ENCODE results near the gene ACTN2. TPM values are rescaled to one million over a fixed set of nuclear protein-coding genes. Genes with fewer than 3 reads are reported as not detected.

The ACTN2 gene
- polyA plus RNA-seq, 1 donor: 0.37 TPM

DNA sequence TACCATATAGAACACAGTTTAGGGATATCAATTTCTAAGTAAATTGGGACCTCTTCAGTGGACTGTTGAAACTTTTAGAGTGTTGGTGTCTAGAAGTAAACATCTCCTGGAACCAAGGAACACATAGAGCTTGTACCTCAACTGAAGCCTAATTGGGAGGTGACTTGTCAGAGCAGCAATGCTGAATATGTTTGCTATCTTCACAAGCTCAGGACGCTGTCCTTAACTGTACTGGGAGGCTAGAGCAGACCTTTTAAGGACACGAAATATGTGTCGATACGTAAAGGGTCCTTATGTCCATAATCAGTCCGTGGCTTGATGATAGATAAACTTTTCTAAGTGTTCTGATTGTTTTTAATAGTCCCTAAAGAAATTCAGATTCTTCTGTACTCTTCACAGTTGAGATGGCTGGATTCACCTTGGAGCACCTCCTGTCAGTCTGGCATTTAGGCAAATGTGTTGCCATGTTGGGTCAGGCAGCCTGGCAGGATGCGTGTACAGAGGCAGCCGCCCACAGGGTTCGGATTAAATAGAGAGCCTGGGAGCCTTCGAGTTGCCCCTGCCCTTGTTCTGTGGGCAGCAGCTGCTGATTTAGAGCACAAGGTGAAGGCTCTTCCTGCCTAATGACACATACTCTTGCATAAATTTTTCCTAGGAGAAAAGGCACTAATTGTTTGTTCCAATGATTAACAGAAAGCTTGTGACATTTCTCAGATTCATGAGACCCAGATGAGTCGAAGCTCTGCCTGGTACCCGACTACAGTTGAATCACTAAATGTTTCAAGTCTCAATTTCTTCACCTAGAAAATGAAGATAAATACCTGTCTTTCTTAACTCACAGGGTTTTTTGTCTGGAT is 3.6 kb downstream of the ACTN2 start:
- DNase-seq: no peak

DNA sequence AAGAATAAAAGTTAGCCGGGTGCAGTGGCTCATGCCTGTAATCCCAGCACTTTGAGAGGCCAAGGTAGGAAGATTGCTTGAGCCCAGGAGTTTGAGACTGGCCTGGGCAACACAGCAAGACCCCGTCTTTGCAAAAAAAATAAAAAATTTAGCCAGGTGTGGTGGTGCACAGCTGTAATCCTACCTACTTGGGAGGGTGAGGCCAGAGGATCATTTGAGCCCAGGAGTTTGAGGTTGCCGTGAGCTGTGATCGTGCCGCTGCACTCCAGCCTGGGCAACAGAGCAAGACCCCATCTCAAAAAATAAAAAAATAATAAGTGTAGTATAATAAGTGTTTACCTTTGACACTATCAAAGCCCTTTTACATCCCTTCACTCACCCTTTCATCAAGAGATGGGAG is 5.0 kb downstream of the ACTN2 start:
- no peak for DNase-seq

DNA sequence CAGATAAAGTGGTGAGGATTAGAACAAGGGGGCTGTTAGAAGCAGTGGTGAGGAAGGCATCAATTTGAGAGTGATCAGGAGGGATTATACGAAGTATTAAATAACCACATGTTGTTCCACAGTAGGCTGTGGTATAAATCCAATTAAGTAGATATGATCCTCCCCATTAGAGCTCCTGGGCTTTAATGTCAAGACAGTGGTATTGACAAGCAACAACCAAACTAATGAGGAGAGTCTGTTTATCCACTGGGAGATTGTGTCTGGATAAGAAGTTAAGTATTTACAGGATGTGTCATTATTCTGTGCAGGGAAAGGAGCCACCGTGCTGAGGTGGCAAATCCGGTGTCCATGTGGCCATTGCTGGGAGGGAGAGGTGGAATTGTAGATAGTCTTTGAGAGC is 5.8 kb downstream of the ACTN2 start:
- DNase-seq: no peak

DNA sequence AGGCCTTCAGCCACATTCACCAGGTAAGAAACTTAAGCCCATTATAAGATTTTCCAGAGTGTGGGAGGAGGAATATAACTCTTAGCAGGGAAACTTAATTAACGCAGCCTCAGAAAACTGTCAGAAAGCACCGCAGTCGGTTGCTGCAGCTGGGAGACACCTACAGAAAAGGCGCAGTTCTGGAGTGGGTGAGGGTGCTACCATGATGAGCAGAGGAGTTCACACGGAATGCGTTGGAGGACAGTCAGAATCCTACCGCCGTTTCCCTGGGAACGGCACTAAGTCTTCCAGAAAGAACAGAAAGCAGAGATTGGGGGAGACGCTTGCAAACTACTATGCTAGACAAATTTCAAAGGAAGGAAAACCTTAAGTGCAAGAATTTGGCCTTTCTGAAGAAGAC is 6.4 kb downstream of the ACTN2 start:
- no peak for DNase-seq

DNA sequence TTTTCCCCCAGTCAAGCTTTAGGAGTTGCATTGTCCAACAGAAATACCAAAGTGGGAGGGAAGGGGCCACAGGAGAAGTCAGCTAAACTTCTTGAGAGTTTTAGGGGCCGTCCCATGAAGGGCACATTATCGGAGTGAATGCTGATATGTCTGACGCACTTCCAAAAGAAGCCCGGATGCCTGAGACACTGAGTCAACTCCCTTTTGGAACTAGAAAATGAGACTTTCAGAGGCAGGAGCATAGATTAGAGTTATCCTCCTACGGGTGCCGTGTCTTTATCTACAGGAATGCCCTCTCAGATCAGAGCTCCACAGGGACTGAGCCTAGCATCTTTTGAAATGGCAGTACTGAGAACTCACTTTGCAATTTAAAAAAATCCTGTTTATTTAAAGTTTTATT is 13.1 kb downstream of the ACTN2 start:
- no peak for DNase-seq

DNA sequence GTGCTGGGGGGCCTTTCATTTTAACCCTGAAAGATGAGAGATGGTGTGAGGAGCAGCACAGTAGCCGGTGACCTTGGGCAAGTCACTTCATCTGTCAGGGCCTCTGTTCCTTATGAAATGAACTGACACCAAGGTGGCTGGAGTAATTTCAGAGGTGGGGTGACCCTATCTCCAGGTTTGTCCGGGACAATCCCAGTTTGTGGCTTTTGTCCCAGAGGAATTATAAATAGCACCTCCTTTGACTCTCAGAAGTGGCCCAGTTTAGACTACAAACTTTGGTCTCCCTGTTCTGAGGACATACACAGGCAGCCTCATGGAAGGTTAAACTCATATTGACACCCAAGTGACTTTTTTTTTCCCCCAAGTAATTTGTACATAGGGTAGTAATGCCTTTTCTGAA is 14.6 kb downstream of the ACTN2 start:
- no peak for DNase-seq

DNA sequence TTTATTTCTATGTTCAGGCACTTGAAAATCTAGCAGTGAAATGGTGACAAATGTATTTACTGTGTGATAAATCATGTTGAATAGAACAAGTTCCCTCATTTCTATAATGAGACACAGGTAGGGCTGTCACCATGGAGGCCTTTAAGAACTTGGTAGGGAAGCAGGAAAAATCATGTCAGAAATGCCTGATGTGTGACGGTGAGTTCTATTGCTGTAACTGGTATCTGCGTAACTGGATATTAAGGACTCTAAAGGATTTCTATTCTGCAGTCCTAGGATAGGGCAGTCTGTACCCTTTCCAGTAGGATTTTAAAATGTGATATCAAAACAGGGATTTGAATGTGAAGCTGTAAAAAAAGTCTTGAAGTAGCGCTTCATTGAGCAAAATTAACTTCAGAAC is 15.5 kb downstream of the ACTN2 start:
- DNase-seq: no peak

DNA sequence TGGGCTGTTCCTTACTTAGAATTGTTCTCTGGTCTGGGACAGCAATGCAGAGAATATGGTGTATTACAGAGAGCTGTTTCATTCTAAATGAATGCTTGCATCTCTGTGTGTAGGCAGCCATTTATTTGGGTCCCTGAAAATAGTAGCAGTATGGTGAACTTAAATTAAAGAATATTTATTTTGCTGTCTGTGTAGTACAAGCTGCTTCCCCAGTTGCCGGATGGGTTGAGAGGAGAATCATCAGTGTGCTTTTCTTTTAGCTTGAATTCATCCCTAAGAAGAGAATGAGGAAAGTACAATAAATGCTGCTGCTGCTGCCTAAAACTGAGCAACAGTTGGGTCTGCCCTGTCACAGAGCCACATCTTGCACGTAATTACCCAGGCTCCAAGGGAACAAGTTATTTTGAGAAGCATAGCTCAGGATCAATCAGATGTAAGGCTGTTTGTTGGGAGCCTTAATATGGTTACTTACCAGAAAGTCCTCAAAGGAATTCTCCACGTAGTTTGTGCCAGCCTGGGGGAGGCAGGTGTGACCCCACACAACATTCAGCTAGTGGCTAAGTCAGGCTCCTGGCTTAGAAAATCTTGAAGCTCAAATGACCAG is 16.6 kb downstream of the ACTN2 start:
- no peak for DNase-seq

DNA sequence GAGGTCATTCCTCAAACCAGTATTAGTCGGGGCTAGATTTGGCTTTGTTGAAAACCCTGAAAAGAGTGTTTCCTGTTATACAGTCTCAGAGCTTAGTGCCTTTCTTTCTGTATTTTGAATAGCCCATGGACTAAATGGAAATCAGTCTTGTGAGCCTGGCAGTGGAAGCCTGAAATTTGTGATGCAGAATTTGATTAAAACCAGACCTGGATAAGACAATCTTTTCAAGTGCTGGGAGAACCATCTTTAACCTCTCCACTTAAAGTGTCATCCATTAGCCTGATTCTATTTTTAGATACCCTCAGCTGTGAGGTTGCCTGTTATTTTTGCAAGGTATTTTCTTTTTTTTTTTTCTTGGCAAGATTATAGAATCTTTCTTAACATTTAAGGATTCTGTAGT is 19.5 kb downstream of the ACTN2 start:
- no peak for DNase-seq

DNA sequence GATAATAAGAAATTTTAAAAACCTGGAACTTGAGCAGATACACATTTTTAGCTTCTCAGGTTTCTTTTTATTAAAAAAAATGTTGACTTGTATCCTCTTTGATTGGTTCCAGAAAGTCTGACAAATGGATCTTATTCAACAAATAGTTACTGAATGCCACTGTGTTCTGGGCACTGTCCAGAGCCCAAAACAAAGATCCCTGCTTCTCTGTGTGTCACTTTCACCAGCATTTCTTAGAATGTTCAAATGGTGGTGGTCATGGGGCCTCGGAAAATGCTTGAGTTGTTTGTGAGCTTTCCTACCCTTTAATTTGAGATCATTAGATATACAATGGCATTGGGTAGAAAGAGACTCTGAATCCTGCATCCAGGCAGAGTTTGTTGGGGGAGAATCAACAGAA is 19.9 kb downstream of the ACTN2 start:
- DNase-seq: no peak

DNA sequence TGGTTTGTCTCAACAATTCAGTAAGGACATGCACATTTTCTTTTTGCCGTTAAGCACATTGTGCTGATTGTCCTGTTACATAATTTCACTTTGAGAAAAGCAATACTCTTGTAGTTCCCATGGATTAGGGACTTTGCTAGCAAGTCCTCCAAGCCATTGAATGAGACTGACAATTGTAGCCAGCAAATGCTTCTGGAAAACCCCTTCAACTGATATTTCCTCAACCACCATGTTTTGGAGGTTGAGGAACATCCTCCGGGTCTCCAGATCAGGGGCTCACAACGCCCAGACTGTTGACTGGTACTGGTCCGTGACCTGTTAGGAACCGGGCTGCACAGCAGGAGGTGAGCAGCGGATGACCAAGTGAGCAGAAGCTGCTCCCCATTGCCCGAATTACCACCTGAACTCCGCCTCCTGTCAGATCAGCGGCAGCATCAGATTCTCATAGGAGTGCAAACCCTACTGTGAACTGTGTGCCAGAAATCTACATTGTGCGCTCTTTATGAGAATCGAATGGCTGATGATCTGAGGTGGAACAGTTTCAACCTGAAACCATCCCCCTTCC is 24.1 kb downstream of the ACTN2 start:
- DNase-seq: no peak

DNA sequence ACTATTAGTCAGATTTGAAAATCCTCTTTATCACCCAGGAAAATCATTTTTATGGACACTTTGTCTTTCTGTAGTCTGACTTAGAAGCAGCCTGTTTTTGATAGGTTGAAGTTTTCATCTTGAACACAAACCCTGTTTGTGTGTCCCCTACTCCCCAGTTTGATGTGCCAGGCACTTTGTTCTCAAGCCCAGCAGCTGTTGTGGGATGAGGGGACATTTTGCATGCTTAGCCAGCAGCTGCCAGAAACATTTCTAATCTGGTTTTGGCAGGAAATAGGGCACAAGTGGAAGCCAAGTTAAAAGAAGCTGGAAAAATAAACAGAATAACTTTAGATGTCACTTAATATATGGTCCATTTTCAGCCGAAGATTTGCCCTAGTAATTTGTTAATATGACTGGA is 29.9 kb downstream of the ACTN2 start:
- DNase-seq: no peak

DNA sequence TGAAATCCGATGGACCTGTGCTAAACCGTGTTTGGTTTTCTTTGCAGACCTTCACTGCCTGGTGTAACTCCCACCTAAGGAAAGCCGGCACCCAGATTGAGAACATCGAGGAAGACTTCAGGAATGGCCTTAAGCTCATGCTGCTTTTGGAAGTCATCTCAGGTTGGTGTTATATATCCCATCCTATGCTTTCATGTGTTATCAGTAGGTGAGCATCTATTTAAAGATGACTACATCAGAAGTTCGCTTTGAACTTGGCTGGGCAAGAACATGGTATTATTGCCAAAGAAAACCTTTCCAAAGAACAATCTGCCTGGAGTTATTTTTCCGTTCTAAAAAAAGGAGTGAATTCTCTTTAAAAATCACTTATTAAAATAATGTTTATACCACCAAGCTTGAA is 31.5 kb downstream of the ACTN2 start:
- no peak for DNase-seq

DNA sequence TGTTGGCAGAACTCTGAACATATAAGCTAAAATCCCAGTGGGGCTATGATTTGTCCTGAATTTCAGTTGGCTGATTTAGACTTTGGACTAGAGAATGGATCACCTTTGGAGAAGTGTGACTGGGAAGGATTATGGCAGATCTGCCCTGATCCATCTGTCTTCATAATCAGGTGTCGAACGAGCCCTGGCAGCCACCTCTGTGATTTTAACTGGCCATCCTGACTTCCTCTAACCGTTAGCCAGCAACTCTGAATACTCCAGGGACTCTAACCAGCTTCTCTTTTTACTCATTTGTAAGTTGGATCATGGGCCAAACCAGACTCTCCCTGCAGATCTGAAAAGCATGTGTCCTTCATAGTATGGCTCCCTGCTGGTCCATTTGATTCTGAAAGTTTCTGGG is 32.0 kb downstream of the ACTN2 start:
- DNase-seq: no peak

DNA sequence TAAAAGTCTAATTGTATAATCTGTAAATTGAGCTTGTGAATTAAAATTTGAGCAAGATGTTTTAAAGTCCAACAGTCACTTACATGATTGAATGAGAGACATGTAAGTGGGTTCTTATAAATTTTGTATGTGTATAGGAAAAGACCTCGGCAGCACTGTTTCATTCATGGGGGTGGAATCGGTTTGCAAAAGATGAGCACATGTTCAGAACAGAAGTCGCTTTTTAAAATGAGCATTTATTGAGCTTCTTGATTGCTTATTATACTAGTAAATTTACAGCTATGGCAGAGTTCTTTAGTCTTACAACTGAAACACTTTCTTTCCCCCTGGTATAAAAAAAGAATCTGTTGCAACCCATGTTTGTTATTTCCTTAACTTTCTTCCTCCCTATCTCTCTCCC is 33.9 kb downstream of the ACTN2 start:
- no peak for DNase-seq

DNA sequence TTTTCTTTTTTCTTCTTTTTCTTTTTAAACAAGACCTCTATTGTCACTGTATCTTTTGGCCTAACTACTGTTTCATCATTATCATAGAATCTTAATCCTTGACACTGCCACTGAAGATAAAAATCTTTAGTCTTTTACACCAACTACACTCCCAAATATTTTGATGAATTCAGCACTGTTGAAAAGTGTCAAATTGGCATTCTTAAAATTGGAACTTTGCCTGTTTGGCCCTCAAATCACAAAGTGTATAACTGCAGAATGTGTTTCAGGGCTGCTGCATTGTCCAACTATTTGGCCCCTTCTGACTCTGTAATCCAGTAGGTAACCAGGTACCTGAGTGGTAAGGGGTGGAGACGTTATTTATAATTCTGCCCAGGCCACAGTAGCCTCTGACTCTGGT is 34.3 kb downstream of the ACTN2 start:
- no peak for DNase-seq

DNA sequence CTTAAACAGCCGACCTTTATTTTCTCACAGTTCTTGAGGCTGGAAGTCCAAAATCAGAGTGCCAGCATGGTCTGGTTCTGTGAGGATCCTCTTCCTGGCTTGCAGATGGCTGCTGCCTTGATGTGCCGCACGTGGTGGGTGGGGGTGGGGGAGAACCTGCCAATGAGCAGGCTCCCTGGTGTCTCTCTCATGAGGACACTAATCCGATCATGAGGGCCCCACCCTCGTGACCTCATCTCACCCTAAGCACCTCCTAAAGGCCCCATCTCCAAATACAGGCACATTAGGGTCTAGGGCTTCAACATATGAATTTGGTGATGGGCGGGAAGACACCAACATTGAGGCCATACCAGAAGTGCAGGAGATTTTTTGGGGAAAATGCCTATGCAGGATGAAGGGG is 37.8 kb downstream of the ACTN2 start:
- no peak for DNase-seq

DNA sequence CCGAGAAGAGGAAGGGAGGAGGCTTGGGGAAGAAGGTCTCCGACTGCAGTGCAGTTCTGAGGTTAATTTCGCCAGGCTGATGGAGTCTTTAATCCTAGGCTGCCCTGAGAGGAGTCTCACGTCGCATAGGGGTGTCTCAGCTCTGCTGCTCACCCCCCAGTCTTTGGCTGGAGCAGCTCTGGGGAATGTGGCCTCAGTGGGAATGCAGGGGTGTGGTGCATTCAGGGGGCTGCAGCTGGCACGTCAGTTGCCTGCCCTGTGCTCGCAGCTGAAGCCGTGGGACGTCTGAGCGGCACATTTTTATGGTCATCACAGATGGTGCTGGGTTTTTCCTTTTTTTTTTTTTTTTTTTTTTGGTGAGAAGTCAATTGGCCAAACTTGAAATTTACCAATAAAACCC is 38.2 kb downstream of the ACTN2 start:
- no peak for DNase-seq

DNA sequence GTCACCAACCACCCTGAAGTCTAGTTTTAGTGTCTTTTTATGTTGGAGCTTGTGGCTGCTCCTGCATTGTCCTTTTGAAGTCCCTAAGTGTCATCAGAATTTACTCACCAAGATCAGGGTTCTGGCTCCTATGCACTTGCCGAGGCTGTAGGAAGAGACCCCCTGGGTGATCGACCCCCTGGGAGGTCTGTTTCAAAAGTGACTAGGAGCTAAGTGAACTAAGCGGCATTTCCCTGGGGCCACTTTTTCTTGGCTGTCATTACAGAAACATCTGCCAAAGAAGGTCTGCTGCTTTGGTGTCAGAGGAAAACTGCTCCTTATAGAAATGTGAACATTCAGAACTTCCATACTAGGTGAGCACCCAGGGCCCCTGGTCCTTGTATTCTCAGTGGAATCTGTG is 39.4 kb downstream of the ACTN2 start:
- no peak for DNase-seq

DNA sequence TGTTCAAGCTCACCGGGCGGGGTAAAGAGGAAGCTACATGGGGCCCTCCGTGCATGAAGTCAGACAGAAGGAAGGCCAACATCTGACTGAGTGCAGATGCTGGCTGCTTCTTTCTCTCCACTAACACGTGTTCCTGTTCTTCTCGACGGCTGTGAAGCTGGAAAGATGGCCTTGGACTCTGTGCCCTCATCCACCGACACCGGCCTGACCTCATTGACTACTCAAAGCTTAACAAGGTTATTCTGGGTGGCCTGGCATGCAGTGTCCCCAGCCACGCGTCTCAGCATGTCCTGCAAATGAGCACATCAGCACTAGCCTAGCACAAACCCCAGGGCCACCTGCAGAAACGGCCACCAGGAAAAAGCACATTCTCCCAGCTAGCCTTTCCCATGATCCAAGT is 41.2 kb downstream of the ACTN2 start:
- no peak for DNase-seq

DNA sequence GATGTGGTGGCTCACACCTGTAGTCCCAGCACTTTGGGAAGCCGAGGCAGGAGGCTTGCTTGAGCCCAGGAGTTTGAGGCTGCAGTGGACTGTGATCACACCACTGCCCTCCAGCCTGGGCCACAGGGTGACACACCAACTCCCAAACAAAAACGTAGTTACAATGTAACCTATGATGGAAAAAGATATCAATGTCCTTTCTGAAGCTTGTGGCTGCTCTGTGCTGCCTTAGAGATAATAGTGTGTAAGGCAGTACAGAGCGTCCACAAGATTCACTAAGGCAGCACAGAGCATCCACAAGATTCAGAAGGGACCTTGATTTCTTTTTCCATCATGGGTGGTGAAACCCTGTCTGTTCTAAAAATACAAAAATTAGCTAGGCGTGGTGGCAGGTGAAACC is 42.5 kb downstream of the ACTN2 start:
- DNase-seq: no peak

DNA sequence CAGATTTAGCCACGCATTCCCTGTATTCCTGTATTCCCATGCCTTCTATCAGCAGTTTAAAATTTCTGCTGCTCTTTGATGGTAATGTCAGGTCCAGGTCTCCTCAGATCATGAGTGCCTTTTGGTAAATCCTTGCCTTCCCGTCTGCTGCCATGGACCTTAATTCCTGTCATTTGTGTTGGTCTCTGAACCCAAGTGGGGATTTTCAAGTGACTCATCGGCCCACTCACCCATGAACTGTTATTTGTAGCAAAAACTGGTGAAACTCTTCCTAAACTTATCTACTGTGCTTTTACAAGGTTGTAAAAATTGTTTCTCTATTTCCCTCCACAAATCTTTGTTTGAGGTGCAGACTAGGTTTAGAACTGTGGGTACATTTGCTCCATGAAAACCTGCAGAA is 47.4 kb downstream of the ACTN2 start:
- DNase-seq: no peak

DNA sequence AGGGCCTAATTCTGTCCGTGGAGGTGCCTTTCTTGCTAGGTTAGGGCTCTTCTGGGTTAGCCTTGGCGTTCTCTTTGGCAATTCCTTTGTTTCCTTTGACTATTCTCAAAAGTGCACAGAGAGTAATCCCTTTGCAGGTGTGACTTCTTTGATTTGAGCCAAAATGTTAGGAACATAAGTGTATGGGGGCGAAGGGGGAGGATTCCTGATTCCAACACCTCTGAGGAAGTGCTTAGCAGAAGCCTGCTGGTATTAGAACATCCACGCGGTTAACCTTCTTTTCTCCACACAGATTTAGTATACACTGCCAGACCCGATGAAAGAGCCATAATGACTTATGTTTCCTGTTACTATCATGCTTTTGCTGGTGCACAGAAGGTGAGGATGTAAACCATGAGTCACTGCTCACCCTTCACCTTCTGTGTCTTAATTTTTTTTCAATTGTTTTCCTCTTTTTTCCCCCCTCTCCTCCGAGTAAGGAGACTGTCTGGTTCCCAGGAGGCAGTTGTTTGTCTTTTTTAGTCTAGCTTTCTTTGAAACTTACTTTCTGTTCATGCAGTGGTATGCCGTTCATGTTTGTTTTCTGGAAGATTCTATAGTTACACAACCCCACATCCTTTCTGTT is 48.0 kb downstream of the ACTN2 start:
- no peak for DNase-seq
